ENCODE data around the gene C17orf75.

The C17orf75 gene

DNA sequence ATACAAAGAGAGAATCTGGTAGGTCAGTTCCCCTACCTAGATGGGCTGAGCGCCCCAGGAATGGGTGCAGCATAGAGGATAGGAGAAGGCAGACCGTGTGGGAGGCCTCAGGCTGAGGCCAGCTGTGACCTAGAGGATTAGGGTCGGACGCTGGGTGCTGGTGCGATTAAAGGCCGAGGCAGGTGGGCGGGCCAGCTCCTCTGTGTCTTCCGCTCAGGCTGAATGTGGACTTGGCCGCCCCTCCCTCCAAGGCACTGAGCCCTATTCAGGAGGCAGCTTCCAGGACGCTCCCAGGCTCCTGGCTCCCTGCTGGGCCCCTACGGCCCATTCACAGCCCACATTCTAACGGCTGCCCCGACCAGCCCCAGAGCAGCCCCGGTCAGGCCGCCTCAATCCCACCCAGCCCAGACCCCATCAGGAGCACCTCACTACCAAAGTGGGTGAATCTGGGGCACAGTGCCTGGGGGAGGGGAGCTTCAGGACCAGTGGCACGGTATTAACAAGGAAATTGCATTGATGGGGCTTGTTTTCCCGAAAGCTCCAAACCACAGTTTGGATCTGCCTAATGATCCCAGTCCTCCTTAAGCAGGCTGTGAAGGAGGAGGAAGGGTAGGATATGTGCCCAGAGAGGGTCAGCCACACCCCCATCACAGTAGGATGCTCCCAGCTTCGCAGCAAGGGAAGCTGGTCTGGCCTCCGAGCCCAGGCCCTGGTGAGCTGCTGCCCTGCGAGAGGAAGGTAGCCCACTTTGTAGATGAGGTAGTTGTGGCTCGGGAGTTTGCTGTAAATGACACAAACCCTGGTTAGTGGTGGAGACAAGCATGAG is 61.9 kb downstream of the C17orf75 start:
- no peak overlapping the region for H3K27ac ChIP-seq
- TF ChIP-seq, protein P1, sequence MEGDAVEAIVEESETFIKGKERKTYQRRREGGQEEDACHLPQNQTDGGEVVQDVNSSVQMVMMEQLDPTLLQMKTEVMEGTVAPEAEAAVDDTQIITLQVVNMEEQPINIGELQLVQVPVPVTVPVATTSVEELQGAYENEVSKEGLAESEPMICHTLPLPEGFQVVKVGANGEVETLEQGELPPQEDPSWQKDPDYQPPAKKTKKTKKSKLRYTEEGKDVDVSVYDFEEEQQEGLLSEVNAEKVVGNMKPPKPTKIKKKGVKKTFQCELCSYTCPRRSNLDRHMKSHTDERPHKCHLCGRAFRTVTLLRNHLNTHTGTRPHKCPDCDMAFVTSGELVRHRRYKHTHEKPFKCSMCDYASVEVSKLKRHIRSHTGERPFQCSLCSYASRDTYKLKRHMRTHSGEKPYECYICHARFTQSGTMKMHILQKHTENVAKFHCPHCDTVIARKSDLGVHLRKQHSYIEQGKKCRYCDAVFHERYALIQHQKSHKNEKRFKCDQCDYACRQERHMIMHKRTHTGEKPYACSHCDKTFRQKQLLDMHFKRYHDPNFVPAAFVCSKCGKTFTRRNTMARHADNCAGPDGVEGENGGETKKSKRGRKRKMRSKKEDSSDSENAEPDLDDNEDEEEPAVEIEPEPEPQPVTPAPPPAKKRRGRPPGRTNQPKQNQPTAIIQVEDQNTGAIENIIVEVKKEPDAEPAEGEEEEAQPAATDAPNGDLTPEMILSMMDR (conservative IDR thresholded peaks at IDR 0.05), result no peak

DNA sequence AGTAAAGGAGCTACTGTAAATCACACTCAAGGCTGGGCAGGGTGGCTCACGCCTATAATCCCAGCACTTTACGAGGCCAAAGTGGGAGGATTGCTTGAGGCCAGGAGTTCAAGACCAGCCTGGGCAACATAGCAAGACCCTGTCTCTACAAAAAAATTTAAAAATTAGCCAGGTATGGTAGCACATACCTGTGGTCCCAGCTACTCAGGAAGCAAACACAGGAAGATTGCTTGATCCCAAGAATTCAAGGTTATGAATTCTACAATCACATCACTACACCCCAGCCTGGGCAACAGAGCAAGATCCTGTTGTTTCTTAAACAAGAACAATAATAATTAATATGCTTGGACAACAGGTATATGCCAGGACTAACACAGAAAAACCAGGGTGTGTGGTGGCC is 63.2 kb downstream of the C17orf75 start:
- H3K27ac ChIP-seq, result no peak overlapping the region
- TF ChIP-seq, protein P1 (conservative IDR thresholded peaks at IDR 0.05), result no peak
